ENCODE data around the gene PSME2. TPM values are rescaled to one million over a fixed set of nuclear protein-coding genes. Genes with fewer than 3 reads are reported as not detected.

PSME2 gene
- total RNA-seq, 1 experiment from 2014 or later: 134 TPM

- ChIA-PET CTCF (interaction anchor here (0.6 to 10.7 kb wide), 3 partner anchors 8 to 65 kb away, joined by 3 to 272 read pairs (median 5); partner anchors contain the start of gene PCK2), POLR2A (interaction anchor here (0.9 kb wide), 1 partner anchor 13 kb away, joined by 4 read pairs; the partner anchor contains the start of genes DCAF11 and NRL)
- Mint-ChIP-seq H3K4me1 (ENCODE audit: insufficient read depth, unreplicated experiment) (no peaks in the 10 kb centered on the region), H3K9me3 (ENCODE audit: unreplicated experiment) (no peaks in the 10 kb centered on the region), H3K36me3 (ENCODE audit: insufficient read depth, unreplicated experiment) (peaks cover 42% of the 10 kb centered on the region), H3K4me3 (ENCODE audit: unreplicated experiment) (no peak overlapping the region), H3K27me3 (ENCODE audit: insufficient read depth, unreplicated experiment) (no peaks in the 10 kb centered on the region), H3K27ac (ENCODE audit: low read depth, unreplicated experiment) (no peak overlapping the region)
- intact Hi-C loops (cut with micrococcal nuclease): no loop called here
- DNase-seq (ENCODE audit: unreplicated experiment): no peak
- BruUV-seq (replicated peaks): no TSS peak
- no peak for TF ChIP-seq CTCF (IDR thresholded peaks at IDR 0.05; ENCODE audit: unreplicated experiment)
These were observed 45.4 kb downstream of the PSME2 start for GRCh38 chr14:24100982-24101494.

DNA sequence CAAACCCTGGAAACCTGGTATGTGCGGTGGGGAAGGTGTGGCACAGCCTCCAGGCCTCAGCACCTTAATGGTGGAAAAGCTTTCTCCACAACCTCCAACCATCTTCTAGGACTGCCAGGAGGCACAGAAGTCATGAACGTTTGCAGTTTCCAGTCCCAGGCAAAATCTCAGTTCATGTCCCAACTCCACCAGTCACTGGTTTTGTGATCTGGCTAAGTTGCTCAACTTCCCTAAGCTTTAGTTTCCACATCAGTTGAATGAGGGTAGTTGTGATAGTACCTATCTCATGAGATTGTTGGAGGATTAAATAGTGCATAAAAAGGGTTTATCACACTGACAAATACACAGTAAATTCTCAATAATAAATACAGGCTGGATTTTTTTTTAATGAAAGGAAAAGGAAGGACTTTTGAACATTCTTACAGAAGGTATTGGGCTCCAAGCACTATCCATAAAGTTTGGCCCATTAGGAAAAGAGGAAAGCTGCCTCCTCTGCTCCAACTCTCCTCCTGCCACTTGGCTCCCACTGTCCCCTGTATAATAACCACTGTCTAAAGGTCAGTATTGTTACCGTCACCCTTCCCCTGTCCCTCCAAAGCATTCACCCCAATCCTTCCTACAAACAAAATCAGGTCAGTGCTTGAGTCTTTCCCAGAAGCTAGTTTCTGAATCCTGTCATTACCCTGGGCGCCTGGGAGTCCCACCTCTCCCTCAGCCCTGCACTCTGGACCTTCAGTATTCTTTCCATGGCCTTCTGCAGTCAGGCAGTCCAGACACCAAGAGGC, 46.0 kb downstream of the PSME2 start:
- Mint-ChIP-seq H3K27me3 (ENCODE audit: insufficient read depth, unreplicated experiment) (no peaks in the 10 kb centered on the region), H3K36me3 (ENCODE audit: insufficient read depth, unreplicated experiment) (peaks cover 42% of the 10 kb centered on the region), H3K9me3 (ENCODE audit: unreplicated experiment) (no peaks in the 10 kb centered on the region), H3K27ac (ENCODE audit: low read depth, unreplicated experiment) (no peak overlapping the region), H3K4me3 (ENCODE audit: unreplicated experiment) (no peak overlapping the region), H3K4me1 (ENCODE audit: insufficient read depth, unreplicated experiment) (peaks cover 3% of the 10 kb centered on the region)
- POLR2A ChIA-PET: interaction anchor here (0.7 to 0.9 kb wide), 2 partner anchors 8 to 14 kb away, joined by 3 to 4 read pairs; partner anchors contain the start of genes DCAF11 and NRL
- intact Hi-C loops (cut with micrococcal nuclease): no loop called here
- CTCF ChIA-PET: interaction anchor here (0.6 to 10.7 kb wide), 5 partner anchors 7 to 497 kb away, joined by 3 to 272 read pairs (median 5); partner anchors contain the start of gene PCK2
- BruUV-seq (replicated peaks): no TSS peak
- no peak for TF ChIP-seq CTCF (IDR thresholded peaks at IDR 0.05; ENCODE audit: unreplicated experiment)
- no peak for DNase-seq (ENCODE audit: unreplicated experiment)

DNA sequence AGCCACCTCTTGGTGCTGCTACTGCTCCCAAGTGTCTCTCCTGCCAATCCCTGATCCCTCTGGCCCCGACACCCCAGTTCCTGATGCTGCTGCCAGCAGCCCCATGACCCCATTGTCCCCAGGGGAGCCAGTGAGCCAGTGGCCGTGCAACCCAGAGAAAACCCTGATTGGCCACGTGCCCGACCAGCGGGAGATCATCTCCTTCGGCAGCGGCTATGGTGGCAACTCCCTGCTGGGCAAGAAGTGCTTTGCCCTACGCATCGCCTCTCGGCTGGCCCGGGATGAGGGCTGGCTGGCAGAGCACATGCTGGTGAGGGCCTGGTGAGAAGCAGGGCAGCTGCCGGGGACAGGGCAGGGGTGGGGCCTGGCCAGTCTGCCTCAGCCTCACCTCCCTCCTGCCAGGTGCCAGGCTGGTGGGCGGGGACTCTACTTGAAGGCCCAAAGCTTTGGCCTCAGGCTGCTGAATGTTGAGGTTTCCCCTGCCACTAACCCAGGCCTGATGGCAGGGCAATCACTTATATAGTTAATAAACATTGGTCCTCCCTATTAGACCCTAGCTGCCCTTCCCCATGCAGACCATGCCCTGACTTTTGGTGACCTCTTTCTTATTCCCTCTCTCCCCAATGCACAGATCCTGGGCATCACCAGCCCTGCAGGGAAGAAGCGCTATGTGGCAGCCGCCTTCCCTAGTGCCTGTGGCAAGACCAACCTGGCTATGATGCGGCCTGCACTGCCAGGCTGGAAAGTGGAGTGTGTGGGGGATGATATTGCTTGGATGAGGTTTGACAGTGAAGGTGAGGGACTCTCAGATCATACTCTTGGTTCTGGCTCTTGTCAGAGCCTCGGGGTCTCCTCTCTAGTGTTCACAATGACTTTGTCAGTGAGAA, 47.2 kb downstream of the PSME2 start:
- peaks cover 42% of the 10 kb centered on the region for H3K36me3 Mint-ChIP-seq (ENCODE audit: insufficient read depth, unreplicated experiment)
- no peak overlapping the region for H3K4me3 Mint-ChIP-seq (ENCODE audit: unreplicated experiment)
- no peaks in the 10 kb centered on the region for H3K9me3 Mint-ChIP-seq (ENCODE audit: unreplicated experiment)
- no peak for DNase-seq (ENCODE audit: unreplicated experiment)
- peaks cover 13% of the 10 kb centered on the region for H3K4me1 Mint-ChIP-seq (ENCODE audit: insufficient read depth, unreplicated experiment)
- CTCF ChIA-PET: interaction anchor here (0.6 to 1.2 kb wide), 2 partner anchors 9 to 13 kb away, joined by 3 to 5 read pairs; no protein-coding TSS in a partner anchor
- H3K27me3 Mint-ChIP-seq (ENCODE audit: insufficient read depth, unreplicated experiment): no peaks in the 10 kb centered on the region
- no peak for TF ChIP-seq CTCF (IDR thresholded peaks at IDR 0.05; ENCODE audit: unreplicated experiment)
- POLR2A ChIA-PET: no interaction called here
- intact Hi-C loops (cut with micrococcal nuclease): no loop called here
- no TSS peak for BruUV-seq (replicated peaks)
- H3K27ac Mint-ChIP-seq (ENCODE audit: low read depth, unreplicated experiment): no peak overlapping the region

Measured in MCF 10A (cell line).